Upper lobe of right lung (tissue), 1 donor: ENCODE data around the gene DDX54. TPM values are rescaled to one million over a fixed set of nuclear protein-coding genes. Genes with fewer than 3 reads are reported as not detected.

Experiments used
- ATAC-seq: fragments of 200-7000 bp; cut with Tn5 transposase; one replicate; pipeline ENCODE4 v1.9.1; 2020; ENCODE audit warnings: mild to moderate bottlenecking, moderate library complexity
- DNase-seq: peaks from one replicate; pipeline ENCODE4 v3.0.0-alpha.2; 2020
- H3K27ac ChIP-seq: fragments of 200-600 bp; one replicate; pipeline ENCODE4 v1.8.0; 2022
- H3K27me3 ChIP-seq: fragments of 200-600 bp; one replicate; pipeline ENCODE4 v1.8.0; 2022; ENCODE audit warnings: mild to moderate bottlenecking
- H3K36me3 ChIP-seq: fragments of 200-600 bp; one replicate; pipeline ENCODE4 v1.8.0; 2022
- H3K4me1 ChIP-seq: fragments of 200-600 bp; one replicate; pipeline ENCODE4 v1.8.0; 2022
- H3K4me3 ChIP-seq: fragments of 200-600 bp; one replicate; pipeline ENCODE4 v1.8.0; 2022; ENCODE audit warnings: mild to moderate bottlenecking
- H3K9me3 ChIP-seq: fragments of 200-600 bp; one replicate; pipeline ENCODE4 v1.8.0; 2022
- CTCF ChIP-seq: fragments of 200-600 bp; IDR thresholded peaks from one replicate; pipeline ENCODE4 v1.8.0; 2022; ENCODE audit warnings: antibody characterized with exemption
- intact Hi-C: fragments of 100-400 bp; cut with DNase I; formaldehyde crosslinking; loops from one replicate; pipeline ENCODE4 v1.11.0; 2022
- microRNA-seq: library from miRNA; unstranded; fragments of <30 nt; microRNA quantifications from one replicate; pipeline ENCODE4 v1.2.0, GENCODE V29; 2020; ENCODE audit warnings: borderline microRNAs expressed
- total RNA-seq: library from RNA; stranded (reverse); fragmentation: NEBNext Ultra II Directional; extraction: Animal tissue kit (Norgen Biotek cat#: 25700); gene quantifications from one replicate; pipeline ENCODE4 v1.2.1, GENCODE V29; 2021
- donor health status: DM: no; HTN: yes; CAD: no; lungs with severe emphysema.

Gene DDX54
- total RNA-seq, 1 donor from 2014 or later = 55.8 TPM

GRCh38 chr12:113109360-113109759, 75.9 kb downstream of the DDX54 start:
- H3K9me3 ChIP-seq = no peaks in the 10 kb centered on the region
- DNase-seq (no peak), ATAC-seq (no peak)
- no peaks in the 10 kb centered on the region for H3K36me3 ChIP-seq
- H3K4me3 ChIP-seq = no peak overlapping the region
- intact Hi-C loops = no loop called here
- H3K27me3 ChIP-seq = no peaks in the 10 kb centered on the region
- no peak for TF ChIP-seq CTCF
- no peaks in the 10 kb centered on the region for H3K4me1 ChIP-seq
- no peak overlapping the region for H3K27ac ChIP-seq

GRCh38 chr12:113108308-113108707, 77.0 kb downstream of the DDX54 start:
- no peak for TF ChIP-seq CTCF
- intact Hi-C loops = no loop called here
- DNase-seq = no peak

More at GRCh38 chr12:113108308-113108707, 77.0 kb downstream of the DDX54 start:
- Histone ChIP-seq H3K27me3 (peaks cover 8% of the 10 kb centered on the region), H3K27ac (no peak overlapping the region), H3K9me3 (no peaks in the 10 kb centered on the region), H3K36me3 (no peaks in the 10 kb centered on the region), H3K4me1 (peaks cover 3% of the 10 kb centered on the region), H3K4me3 (no peak overlapping the region)
- no peak for ATAC-seq

Small RNA genes within 50 kb of the gene (microRNA-seq; reads per million reads assigned to microRNA genes)
- gene MIR7106 = not detected

Other genes starting within 250 kb of the DDX54 start
- 47.4 TPM for gene OAS3, start 247.0 kb downstream of the DDX54 start, total RNA-seq
- 57.7 TPM for gene OAS2, start 207.0 kb downstream of the DDX54 start, total RNA-seq
- 5.1 TPM for gene DTX1, start 128.7 kb downstream of the DDX54 start, total RNA-seq
- gene RASAL1, start 49.7 kb downstream of the DDX54 start, total RNA-seq = 0.26 TPM
- not detected for gene CFAP73, start 35.8 kb downstream of the DDX54 start, total RNA-seq
- gene RITA1, start 243 bp upstream of the DDX54 start, total RNA-seq = 16.4 TPM
- 51.9 TPM for gene TPCN1, start 36.0 kb upstream of the DDX54 start, total RNA-seq
- 42.8 TPM for gene SLC8B1, start 149.6 kb upstream of the DDX54 start, total RNA-seq
- 41.0 TPM for gene PLBD2, start 173.1 kb upstream of the DDX54 start, total RNA-seq
- 2.4 TPM for gene SDS, start 218.4 kb upstream of the DDX54 start, total RNA-seq
- gene SDSL, start 236.9 kb upstream of the DDX54 start, total RNA-seq = 10.7 TPM